ENCODE data around the gene CLHC1. TPM values are rescaled to one million over a fixed set of nuclear protein-coding genes. Genes with fewer than 3 reads are reported as not detected.

Gene CLHC1
- total and polyA plus RNA-seq, 2 of the 8 experiments (the other 6 are each of a cell fraction or from before 2014, with no cell fraction given), result 2.6 to 10.8 TPM

DNA sequence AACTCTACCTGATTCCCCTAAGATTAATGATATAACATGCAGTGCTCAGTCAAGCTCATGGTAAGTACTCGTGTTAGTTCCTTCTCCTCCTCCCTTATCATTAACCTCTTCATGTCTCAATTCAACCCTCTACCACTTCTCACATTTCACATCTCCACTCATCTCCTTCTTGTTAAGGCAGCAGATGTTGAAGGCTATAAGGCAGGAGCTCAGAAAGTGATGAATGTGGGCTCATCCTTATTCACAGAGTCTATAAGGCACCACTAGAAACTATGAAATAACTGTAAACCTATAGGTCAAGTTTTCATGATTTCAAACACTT lies 56.0 kb downstream of the CLHC1 start:
- Histone ChIP-seq H4K5ac (ENCODE audit: insufficient read length, low read depth, low read length) (no peak overlapping the region), H3K4me1 (replicated peaks in 1 of 4; ENCODE audit: control insufficient read depth in 3 of 4, insufficient read depth in 4 of 4, low read length in 3 of 4) (peaks cover 0 to 2% (median 1%) of the 10 kb centered on the region in 4 experiments; a peak in 2 of 7 replicates), H2BK12ac (ENCODE audit: low read depth, low read length) (no peak overlapping the region), H2BK15ac (ENCODE audit: low read length) (no peak overlapping the region), H3K79me2 (ENCODE audit: control insufficient read depth in 1 of 2, insufficient read depth in 2 of 2, low read length in 2 of 2) (no peaks in the 10 kb centered on the region), H2BK120ac (replicated peaks; ENCODE audit: low read depth, low read length) (no peak overlapping the region), H3K23me2 (ENCODE audit: low read depth, low read length) (no peaks in the 10 kb centered on the region), H3K56ac (replicated peaks; ENCODE audit: insufficient read length, low read depth, low read length) (no peak overlapping the region), H3K14ac (ENCODE audit: insufficient read length) (no peak overlapping the region), H3K4me2 (ENCODE audit: insufficient read depth in 1 of 2, low read depth in 2 of 2, low read length in 2 of 2) (no peak overlapping the region), H3K4ac (replicated peaks; ENCODE audit: insufficient read length, low read depth, low read length) (no peak overlapping the region), H3K27ac (ENCODE audit: low read depth, low read length) (no peak overlapping the region), H2AK5ac (ENCODE audit: low read depth, low read length) (no peak overlapping the region), H4K8ac (ENCODE audit: extremely low read depth, insufficient read depth, low read length) (no peak overlapping the region), H3K27me3 (replicated peaks in 1 of 4; ENCODE audit: control insufficient read depth in 3 of 4, extremely low read depth in 1 of 4, insufficient read depth in 3 of 4, low read length in 3 of 4) (peaks cover 0 to 1% (median 0%) of the 10 kb centered on the region in 4 experiments; a peak in 1 of 7 replicates), H3K9ac (replicated peaks in 1 of 4; ENCODE audit: extremely low read depth in 1 of 4, low read depth in 3 of 4, low read length in 3 of 4) (no peak overlapping the region), H3K36me3 (ENCODE audit: control insufficient read depth in 2 of 4, insufficient read depth in 4 of 4, low read length in 3 of 4) (no peaks in the 10 kb centered on the region), H2BK5ac (ENCODE audit: low read depth, low read length) (no peak overlapping the region), H4K20me1 (replicated peaks in 1 of 2; ENCODE audit: control insufficient read depth in 1 of 2, insufficient read depth in 2 of 2, low read length in 2 of 2) (no peaks in the 10 kb centered on the region), H3K9me3 (ENCODE audit: insufficient read depth in 2 of 2, low read depth in 1 of 2, low read length in 1 of 2) (no peaks in the 10 kb centered on the region), H2AFZ (ENCODE audit: low read length) (no peak overlapping the region), H3K23ac (ENCODE audit: insufficient read length) (no peak overlapping the region), H2BK20ac (ENCODE audit: low read length) (no peak overlapping the region), H3K4me3 (ENCODE audit: extremely low read depth in 1 of 4, insufficient read depth in 2 of 4, low read depth in 3 of 4, low read length in 4 of 4) (no peak overlapping the region), H3K18ac (ENCODE audit: extremely low read depth, low read length) (no peak overlapping the region), H3K79me1 (ENCODE audit: low read depth, low read length) (no peaks in the 10 kb centered on the region), H4K91ac (replicated peaks; ENCODE audit: insufficient read length, low read length) (no peak overlapping the region)
- ChIA-PET POLR2A (ENCODE audit: partially characterized antibody) (interaction anchor here (1.2 kb wide), 1 partner anchor 20 kb away, joined by 3 read pairs; no protein-coding TSS in a partner anchor), CTCF (ENCODE audit: partially characterized antibody) (interaction anchor here (0.7 to 3.3 kb wide), 22 partner anchors 8 to 1007 kb away, joined by 3 to 31 read pairs (median 3); no protein-coding TSS in a partner anchor)
- FAIRE-seq, result no peak
- DNase-seq (ENCODE audit: low read depth in 1 of 2, low spot score in 2 of 2), result no peak
- 50% methylated on average over 1 of the region's 1 CpG; no CpG with 5 or more reads in 1 of the 2 experiments for WGBS, 2 experiments (ENCODE audit: extremely low coverage in 1 of 2, insufficient coverage in 1 of 2, insufficient read length in 1 of 2, insufficient replicate concordance in 2 of 2, low coverage in 1 of 2, low lambda C conversion rate in 2 of 2, missing lambda C conversion rate in 1 of 2)
- TF ChIP-seq SIRT6 (IDR thresholded peaks at IDR 0.05; ENCODE audit: low read length) (no peak), ASH2L (IDR thresholded peaks at IDR 0.05; ENCODE audit: low read length) (no peak)
